RWPE1 (cell line): ENCODE data around the gene COX19.

Source experiments
- CTCF ChIA-PET: fragments of 350-600 bp; sonication (Branson Sonifier 250); formaldehyde crosslinking; extraction: SDS; loops from one replicate; lab custom pipeline; 2021; lab: Yijun Ruan, JAX
- POLR2A ChIA-PET: fragments of 400-600 bp; formaldehyde crosslinking; extraction: SDS; loops from one replicate; lab custom pipeline; 2020; ENCODE audit warnings: antibody characterized with exemption; ENCODE audit not compliant: low non-redundant PET; lab: Yijun Ruan, JAX
- DNase-seq: peaks from one replicate; pipeline ENCODE4 v3.0.0; 2012; ENCODE audit warnings: low spot score
- H3K27ac ChIP-seq: fragments of 450-650 bp; 2 replicates; pipeline ENCODE4 v1.5.1; 2017
- TF ChIP-seq, protein P1 (sequence below): fragments of 450-650 bp; conservative IDR thresholded peaks from 2 replicates; pipeline ENCODE4 v1.5.1; 2017; ENCODE audit warnings: low read depth, mild to moderate bottlenecking

Gene COX19

DNA sequence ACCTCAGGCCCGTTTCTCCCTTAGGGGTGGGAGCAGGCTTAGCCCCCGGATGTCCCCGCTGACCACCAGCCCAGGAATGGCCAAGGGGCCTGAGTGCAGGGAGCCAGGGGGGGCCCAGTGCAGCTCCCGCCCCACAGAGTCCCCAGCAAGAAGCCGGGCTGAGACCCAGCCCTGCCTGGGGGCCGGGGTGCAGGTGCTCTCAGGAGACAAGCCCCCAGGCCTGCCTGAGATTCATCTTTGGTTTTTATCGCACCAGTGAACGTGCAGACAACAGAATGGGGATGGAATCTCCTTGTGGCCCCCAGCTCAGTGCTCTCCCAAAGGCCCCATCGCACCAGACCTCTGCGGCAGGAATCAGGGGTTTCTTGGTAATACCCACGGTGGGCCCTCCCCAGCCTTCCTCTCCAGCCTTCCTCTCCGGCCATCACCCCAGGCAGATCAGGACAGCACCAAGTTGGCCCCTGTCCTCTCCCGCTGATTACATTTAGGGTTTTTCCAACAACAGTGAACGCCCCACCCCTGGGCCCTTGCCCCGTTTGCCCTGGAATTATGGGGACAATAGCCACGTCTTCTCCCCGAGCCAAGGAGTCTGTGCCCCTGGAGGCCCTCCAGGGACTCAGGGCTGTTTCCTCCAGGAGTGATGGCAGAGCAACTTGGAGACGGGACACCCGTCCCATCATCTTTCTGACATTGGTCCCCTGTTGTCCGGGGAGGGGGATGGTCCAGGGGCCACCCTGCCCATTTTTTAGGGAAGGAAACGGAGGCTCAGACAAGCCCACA lies 43.3 kb downstream of the COX19 start:
- TF ChIP-seq, protein P1, sequence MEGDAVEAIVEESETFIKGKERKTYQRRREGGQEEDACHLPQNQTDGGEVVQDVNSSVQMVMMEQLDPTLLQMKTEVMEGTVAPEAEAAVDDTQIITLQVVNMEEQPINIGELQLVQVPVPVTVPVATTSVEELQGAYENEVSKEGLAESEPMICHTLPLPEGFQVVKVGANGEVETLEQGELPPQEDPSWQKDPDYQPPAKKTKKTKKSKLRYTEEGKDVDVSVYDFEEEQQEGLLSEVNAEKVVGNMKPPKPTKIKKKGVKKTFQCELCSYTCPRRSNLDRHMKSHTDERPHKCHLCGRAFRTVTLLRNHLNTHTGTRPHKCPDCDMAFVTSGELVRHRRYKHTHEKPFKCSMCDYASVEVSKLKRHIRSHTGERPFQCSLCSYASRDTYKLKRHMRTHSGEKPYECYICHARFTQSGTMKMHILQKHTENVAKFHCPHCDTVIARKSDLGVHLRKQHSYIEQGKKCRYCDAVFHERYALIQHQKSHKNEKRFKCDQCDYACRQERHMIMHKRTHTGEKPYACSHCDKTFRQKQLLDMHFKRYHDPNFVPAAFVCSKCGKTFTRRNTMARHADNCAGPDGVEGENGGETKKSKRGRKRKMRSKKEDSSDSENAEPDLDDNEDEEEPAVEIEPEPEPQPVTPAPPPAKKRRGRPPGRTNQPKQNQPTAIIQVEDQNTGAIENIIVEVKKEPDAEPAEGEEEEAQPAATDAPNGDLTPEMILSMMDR = no peak
- ChIA-PET CTCF (interaction anchor here (0.8 kb wide), 1 partner anchor 22 kb away, joined by 4 read pairs; no protein-coding TSS in a partner anchor), POLR2A (no interaction called here)
- DNase-seq = no peak
- H3K27ac ChIP-seq = no peak overlapping the region

DNA sequence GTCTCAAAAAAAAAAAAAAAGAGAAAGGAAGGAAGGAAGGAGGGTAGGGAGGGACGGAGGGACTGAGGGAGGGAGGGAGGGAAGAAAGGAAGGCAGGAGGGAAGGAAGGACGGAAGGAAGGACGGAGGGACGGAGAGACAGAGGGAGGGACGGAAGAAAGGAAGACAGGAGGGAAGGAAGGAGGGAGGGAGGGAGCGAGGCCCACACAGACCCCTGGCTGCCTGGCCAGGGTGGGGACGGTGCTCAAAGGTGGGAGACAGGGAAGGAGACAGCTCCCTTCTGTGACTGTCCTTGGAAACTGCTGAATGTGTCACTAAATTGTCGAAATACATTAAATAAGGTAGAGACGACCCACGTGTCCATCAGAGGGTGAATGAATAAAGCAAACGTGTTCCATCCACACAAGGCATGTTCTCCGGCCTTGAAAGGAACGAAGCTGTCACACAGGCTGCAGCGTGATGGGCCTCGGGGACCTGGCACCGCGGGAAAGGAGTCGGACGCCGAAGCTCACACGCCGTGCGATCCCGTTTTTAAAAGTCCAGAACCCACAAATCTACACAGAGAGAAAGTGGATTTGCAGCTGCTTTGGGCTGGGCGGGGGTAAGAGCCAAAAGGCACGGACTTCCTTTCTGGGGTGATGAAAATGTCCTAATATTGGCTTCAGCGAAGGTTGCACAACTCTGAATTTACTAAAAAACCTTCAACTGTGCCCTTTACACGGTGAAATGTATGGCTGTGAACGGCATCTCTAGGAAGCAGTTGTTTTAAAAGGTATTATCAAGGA lies 44.2 kb downstream of the COX19 start:
- no peak for DNase-seq
- TF ChIP-seq, protein P1 = no peak
- ChIA-PET POLR2A (no interaction called here), CTCF (interaction anchor here (0.8 kb wide), 1 partner anchor 23 kb away, joined by 4 read pairs; no protein-coding TSS in a partner anchor)
- H3K27ac ChIP-seq = no peak overlapping the region

DNA sequence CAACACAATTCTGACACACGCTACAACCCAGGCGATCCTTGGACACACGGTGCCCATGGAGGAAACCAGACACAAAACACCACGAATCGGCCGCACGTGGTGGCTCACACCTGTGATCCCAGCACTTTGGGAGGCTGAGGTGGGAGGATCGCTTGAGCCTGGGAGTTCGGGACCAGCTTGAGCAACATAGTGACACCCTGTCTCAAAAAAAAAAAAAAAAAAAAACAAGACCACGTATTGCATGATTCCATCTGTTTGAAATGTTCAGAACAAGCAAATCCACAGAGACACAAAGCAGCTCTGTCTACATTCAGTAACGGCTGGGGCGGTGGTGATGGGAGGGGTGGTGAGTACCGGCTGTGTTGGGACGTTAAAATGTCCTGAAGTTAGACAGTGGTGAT lies 46.0 kb downstream of the COX19 start:
- H3K27ac ChIP-seq = no peak overlapping the region
- TF ChIP-seq, protein P1 = no peak
- POLR2A ChIA-PET = no interaction called here
- CTCF ChIA-PET = no interaction called here
- no peak for DNase-seq

DNA sequence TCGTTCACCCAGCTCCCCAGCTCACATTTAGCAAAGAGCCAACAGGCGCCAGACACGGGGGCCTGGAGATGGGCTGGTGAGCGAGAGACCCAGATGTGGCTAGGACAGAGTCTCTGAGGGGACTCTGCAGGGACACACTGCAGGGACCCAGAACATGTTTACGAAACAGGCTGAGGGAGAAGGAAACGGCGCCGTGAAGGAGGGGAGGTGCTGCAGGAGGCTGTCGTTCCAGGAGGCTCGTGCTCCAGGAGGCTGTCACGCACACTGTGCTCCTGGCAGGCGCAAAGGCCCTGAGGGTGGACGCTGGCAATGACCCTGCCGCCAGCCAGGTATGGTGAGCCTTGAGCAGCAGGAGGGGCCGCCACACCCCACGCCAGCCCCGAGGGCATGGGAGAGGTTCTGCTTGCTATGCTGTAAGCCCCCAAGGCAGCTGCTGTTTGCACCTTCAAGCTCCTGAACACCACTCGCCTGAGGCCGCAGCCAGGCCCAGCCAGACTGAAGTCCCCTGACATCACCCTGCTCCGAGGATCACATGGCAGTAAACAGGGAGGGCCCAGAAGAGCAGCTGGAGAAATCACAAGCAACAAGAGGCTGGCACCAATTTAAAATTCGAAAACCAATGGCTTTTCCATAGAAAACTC lies 48.2 kb downstream of the COX19 start:
- no peak for DNase-seq
- ChIA-PET CTCF (interaction anchor here (1.0 kb wide), 1 partner anchor 249 kb away, joined by 3 read pairs; no protein-coding TSS in a partner anchor), POLR2A (no interaction called here)
- TF ChIP-seq, protein P1 = no peak
- H3K27ac ChIP-seq = no peak overlapping the region

DNA sequence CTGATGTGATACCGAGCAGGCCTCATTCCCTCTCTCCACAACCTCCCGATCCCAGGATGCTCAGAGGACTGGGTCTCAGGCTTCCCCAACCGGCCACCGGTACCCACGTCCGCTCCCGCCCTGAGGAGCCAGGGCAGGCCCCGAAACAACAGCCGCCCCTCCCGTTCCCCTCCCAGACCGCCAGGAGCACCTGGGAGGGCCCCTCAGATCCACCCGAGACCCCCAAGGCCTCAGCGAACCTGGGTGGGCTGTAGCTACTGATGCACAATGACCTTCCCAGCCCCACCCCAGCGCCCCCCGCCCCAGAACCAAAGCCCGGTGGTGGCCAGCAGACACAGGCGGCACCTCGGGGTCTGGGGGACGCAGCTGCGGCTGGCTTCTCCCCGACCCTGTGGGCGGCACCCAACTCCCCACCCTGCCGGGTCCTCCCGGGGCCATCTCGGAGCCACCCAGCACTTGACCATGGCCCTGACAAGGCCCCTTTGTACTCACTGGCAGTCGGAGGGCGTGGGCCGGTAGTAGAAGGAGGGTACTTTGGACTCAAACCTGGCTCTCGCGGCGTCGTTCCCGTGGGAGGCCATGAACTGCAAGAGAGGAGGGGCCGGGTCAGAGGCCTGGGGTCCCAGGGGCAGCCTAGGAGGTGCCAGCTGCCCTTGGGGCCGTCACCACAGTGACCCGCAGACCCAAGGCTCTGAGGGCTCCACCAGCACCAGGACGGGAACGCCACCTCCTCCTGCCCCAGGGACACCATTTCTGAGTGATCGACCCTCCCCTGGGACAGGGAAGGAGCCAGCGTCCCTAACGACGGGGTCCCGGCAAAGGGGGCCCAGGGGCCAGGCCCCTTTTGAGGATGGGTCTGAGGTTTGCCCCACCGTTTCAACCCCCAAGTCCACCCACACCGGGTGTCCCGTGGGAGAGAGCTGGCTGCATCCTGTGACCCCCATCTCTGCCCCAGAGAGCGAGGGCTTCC lies 49.0 kb downstream of the COX19 start:
- DNase-seq = no peak
- CTCF ChIA-PET = no interaction called here
- TF ChIP-seq, protein P1 = no peak
- no peak overlapping the region for H3K27ac ChIP-seq
- POLR2A ChIA-PET = no interaction called here
